GM19239 (cell line): ENCODE results near the gene FYCO1.
"Not testable (repeated sequence)": the region's sequence is repeated elsewhere in the genome, so short reads cannot be mapped to it uniquely, and the experiment has no call there.

Experiments used
- DNase-seq: peaks from one replicate; pipeline ENCODE4 v3.0.0; 2011; ENCODE audit warnings: low spot score; ENCODE audit not compliant: insufficient read length
- FAIRE-seq: peaks from 2 replicates; lab custom pipeline; 2011; peaks lifted over from hg19 to GRCh38; lab: Jason Lieb, UNC

FYCO1 gene

DNA sequence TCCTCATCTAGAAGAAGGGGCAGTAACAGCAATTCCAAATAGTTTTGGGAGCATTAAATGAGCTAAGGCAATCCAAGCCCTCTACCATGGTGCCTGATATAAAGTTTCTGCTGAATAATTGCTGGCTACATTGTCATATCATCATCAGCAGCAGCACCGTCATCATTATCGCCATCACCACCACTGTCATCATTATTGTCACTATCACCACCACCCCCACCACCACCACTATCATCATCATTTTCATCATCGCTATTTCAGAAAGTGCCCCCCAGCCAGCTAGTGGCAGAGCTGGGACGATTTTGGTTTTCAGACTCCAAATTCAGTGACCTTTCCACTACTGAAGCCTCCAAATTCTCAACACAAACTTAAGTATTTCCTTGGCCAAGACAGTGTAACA is 16.6 kb upstream of the FYCO1 start:
- DNase-seq (no peak), FAIRE-seq (no peak)

DNA sequence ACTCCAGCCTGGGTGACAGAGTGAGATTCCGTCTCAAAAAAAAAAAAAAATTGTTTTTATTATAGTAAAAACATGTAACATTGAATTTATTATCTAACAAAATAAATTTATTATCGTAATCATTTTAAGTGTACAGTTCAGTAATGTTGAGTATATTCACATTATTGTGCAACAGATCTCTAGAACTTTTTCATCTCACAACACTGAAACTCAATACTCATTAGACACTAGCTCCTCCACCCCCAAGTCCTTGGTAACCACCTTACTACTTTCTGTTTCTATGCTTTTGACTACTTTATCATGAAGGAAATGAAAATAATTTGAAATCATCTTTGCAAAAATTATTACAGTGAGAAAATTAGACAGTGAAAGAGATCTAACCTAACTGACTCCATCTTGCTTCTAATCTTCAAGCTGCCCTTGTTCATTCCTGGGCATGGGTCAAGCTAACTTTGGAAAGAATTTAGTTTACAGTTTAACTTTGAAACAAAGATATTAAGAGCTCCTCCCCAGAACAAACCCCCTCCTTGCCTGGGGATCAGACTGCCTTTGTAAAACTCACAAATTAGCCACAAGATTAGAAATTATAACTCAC is 15.0 kb upstream of the FYCO1 start:
- no peak for FAIRE-seq
- DNase-seq = no peak

DNA sequence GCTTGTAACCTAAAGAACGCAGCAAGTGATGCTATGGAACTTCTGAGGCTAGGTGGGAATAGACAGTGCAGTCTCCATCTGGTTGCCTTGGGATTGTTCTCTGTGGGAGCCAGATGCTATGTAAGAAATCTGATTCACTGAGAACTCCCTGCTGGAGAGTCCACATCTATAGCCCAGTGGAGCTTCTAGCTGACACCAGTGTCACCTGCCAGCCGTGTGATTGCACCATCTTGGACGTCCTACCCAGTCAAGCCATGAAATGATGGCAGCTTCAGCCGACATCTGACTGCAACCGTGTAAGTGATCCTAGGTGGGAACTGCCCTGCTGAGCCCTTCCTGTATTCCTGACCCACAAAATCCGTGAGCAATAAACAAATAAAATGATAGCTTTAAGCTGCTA is 12.4 kb upstream of the FYCO1 start:
- DNase-seq (no peak), FAIRE-seq (no peak)

DNA sequence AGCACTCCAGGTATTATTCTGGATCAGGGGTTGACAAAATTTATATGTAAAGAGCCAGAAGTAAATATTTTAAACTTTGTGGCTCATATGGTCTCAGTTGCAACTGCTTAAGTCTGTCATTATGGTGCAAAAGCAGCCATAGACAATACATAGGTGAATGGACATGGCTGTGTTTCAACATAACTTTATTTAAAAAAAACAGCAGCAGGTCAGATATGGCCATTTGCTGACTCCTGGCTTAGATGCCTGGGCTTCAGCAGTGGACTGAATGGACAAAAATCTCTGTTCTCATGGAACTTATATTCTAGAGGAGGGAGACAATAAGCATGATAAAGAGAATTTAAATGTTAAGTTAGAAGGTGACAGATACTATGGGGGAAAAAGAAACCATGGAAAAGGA is 11.7 kb upstream of the FYCO1 start:
- FAIRE-seq (no peak), DNase-seq (no peak)

DNA sequence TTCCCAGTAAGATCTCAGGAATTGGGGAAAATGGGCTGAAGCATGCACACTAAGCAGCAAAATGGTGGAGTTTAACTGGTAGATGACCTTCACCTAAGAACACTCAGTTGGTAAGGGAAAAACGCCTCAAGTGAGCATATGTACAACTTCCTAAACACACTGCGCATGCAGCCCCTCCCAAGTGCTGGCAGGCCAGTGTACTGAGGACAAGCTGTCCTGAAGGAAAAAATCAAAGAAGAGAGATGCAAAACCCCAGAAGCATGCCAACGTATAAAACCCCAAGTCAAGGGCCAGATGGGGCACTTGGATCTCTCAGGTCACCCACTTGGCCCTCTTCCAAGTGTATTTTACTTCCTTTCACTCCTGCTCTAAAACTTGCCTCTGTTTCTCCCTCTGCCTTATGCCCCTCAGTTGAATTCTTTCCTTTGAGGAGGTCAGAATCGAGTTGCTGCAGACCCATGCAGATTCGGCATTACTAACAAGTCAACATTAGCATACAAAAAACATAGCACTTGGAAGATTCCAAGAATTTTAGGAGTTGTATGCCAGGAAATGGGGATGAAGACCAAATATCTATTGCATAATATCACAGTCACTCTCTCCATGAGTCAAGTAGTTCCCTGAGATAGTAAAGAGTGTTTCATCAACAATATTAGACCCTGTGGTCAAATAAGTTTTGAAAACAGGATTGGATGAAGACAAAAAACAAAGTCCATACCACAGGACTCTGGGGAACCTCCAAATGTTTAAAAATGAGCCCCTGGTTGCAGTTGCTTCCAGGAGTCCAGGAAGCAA is 10.8 kb upstream of the FYCO1 start:
- FAIRE-seq (no peak), DNase-seq (no peak)

DNA sequence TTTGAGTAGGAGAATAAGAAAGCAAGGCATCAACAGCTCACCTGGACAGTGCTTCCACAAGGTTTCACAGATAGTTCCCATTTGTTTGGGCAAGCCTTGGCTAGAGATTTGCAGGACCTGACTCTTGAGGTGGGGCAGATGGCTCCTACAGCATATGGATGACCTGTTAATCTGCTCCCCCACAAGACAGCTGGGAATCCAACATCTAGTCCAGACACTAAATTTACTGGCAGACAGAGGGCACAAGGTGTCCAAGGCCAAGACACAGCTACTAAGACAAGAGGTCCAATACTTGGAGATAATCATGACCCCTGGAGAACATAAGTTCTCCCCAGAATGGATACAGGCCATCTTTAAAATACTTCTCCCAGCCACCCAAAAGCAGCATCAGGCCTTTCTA is 8.1 kb upstream of the FYCO1 start:
- not testable (repeated sequence) for FAIRE-seq, DNase-seq

DNA sequence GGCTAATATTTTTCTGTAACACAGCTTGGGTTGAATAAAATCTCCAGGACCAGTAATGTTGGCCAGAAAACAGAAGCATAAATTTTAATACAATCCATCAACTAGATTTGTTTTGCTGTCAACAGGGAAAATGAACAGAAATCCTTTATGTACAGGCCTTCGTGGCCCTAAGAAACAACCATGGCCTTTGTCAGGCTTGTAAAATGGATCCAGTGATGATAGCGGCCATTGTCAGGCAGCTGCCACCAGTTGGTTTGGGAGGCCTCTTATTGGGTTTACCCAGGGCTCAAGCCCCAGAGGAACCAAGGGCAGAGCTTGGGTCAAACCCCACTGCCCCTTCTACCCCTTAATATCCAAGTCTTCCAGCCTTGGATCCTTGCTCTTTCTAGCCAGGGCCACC is 5.6 kb upstream of the FYCO1 start:
- no peak for FAIRE-seq
- DNase-seq = no peak

DNA sequence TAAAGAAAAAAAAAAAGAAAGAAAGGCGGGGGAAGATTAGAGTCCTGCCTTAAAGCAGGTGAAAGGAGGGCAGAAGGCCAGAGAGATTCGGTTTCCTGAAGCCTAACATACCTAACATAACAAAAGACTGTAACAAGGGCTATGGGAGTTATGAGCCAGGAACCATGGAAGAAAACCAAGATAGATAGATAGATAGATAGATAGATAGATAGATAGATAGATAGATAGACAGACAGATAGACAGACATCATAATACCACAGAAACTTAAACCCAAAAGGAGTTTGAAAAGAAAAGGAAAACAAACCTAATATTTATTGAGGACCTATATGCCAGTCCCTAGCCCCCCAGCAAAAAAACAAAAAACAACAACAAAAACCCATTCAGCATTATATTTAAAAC is 2.3 kb upstream of the FYCO1 start:
- no peak for FAIRE-seq
- no peak for DNase-seq

DNA sequence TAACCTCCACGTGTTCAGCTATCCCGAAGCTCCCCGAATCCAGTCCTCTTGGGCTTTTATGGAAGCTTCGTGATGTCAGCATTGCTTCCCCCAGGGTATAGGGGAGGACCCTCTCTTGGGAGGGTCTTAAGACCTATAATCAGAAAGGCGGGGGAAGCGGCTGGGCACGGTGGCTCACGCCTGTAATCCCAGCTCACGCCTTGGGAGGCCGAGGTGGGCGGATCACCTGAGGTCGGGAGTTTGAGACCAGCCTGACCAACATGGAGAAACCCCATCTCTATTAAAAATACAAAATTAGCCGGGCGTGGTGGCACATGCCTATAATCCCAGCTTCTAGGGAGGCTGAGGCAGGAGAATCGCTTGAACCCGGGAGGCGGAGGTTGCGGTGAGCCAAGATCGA is 1.9 kb upstream of the FYCO1 start:
- FAIRE-seq, DNase-seq: not testable (repeated sequence)

DNA sequence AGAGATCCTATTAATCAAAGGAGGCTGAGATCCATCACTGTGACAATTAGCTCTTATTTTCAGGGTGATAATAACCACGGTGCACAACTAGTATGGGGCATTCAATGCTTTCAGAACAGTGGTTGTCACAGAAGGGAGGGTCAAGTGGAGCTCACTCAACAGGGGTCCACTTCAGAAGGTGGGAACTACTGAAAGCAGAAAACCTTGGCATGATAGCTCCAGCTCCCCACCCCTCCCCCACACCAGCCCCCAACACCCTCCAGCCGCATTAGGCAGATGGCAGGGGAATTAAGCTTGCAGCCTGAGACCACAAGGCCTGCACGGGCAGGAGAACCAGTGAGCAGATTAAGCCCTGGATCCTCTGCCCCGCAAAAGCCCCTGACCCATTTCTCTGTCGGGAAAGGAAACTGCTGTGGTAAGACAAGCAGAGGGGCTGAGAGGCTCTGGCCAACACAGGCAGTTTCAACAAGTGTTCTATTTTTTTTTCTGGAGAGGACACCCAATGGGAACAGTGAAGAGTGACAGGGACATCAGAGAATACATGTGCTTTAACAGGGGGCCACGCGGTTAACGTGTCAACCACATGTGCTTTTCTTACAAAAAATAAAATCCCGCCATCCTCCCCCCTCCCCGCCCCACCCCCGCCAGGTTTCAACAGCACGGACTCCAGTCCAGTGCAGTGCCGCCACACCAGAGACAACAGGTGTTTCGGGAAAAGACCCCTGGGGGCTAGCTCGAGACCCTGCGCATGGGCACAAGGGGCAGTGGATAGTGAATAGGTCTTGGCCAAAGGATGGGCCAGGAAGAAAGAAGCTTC is 997 bp downstream of the FYCO1 start:
- DNase-seq (peak; percentile 44), FAIRE-seq (peak; percentile 58)

DNA sequence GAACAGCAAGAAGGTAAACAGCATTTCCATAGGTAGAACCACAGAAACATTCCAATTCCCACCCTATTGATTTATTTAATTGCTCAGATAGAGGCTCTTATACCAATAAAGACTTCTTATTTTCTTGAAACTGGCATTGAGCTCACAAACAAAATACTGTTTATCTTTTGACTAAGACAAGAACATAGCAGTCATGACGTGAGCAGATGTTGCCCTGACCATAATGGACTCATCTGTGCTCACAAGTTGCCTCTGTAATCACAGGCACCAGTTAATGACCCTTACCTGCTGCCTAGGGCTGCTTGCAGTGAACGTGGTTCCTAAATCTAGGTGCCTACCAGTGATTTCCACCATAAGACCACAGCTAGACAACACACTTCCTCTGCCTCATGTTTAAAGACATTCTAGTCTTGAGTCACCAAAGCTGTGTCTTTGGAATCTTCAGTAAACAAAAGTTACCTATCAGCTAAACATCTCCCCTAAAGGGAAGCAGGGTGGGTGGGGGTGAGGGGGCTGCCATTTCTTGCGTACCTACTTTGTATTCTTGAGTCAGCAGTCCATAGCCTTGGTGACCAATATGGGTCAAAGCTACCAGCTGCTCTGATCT is 2.1 kb downstream of the FYCO1 start:
- DNase-seq (no peak), FAIRE-seq (peak; percentile 26)

DNA sequence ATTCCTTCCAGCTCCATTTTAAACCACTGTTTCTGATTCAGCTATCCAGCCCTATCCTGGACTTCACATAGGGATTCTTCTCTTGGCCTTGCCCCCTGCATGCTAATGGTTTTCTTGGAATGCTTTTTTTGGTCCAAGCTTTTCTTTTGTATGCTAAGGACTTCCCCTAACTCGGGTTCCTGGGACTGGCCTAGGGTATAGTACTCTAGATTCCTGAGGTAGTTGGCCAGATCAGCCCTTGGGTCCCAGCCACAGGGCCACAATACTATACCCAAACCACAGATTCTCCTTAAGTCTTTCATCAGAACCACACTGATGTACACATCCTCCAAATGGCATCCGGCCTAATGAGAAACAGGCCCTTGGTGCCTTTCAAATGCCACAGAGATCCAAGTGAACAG is 2.8 kb downstream of the FYCO1 start:
- DNase-seq = no peak
- FAIRE-seq = peak; percentile 14

DNA sequence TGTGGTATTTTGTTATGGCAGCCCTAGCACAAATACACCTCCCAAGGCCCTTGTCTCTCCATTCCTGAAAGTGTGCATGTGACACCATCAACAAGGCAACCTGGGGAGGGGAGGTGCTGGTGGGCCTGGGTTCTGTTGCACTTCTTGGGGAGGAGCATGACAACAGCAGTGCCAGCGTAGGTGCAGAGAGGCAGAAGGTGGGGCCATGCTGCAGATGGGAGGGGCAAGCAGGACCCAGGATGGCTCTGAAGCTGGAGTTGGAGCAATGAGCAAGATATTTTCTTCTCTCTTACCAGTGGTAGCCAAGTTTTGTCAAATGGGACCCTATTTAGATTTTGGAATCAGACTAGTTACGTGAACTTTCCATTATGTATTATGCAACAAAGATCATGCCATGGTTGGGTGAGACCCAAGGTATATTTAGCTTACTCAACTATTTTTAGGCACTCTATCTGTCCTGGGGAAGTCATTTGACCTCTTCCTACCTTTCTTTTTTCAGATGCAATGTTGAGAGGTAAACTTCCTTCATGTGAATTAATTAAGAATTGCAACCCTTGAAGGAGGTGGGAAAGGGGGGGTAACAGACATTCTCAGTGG is 3.4 kb downstream of the FYCO1 start:
- FAIRE-seq = no peak
- DNase-seq = no peak

DNA sequence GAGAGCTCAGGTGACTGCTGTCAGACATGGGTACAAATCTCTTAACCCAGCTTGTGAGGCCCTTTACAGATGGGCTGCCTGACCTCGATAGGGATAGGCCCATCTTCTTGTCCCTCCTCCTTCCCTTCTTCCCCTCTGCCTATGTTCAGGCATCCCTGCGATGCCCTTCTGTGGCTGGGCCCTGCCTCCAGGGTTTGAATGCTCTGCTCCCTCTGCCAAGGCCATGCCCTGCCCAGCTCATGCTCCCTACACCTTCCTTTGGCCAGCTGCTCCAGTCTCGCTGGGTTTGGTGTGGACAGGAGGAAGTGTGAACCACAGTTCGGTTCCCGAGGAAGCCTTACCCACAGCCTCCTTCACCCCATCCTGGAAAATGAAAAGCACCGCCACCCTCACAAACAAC is 4.3 kb downstream of the FYCO1 start:
- no peak for FAIRE-seq

DNA sequence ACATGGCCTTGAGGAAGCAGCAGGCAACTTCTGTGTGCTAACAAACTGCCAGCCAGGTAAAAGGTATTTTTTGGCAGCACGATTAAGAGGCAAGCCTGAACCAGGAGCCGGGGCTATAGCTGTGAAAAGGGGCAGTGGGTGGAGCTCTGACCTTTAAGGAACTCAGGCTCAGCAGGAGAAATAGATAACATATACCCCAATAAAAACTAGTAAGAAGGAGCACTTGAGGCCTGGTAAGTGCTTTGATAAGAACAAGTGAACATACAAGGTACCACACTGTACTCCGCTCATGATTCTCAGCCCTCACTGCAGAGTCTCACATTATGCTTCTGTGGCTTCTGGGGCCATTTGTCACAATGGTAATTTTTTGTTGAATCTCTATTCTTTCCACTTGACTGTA is 5.4 kb downstream of the FYCO1 start:
- no peak for DNase-seq
- FAIRE-seq = peak; percentile 40

More for the DNA sequence above, 4.3 kb downstream of the FYCO1 start:
- DNase-seq = no peak

DNA sequence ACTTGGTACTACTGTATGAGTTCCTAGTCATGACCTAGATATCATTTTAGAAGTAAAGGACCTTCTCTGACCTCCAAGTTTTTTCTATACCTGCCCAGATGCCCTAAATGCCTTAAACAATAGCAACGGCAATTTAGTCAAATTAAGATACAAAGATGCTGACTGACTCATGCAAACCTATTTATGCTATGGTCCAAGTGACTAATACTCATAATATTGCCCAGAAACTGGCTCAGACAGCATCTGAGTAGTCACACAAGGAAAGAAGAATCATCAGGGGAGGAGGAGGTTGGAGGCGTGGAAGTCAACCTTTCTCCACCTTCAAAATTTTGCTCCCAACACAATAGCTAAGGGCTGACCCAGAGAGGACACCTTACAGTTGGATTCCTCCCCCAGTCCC is 6.8 kb downstream of the FYCO1 start:
- FAIRE-seq = no peak
- DNase-seq = no peak

DNA sequence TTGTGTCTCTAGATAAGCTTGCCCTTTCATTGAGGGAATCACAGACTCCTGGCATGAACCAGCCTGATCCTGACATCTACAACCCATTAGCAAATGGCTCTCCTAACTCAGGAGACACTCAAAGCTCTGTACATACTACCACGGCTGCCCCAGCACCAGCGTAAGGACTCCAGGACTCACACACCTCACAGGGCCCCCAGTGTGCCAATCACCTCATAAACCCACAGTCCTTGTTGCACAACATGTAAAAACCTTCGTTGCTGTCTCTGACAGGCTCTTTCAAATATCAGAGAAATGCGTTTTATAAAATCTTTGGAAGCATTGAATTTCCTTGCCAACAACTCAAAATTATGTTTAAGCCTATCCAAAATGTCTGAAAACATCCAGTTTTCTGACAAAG is 7.3 kb downstream of the FYCO1 start:
- no peak for DNase-seq
- FAIRE-seq = no peak

DNA sequence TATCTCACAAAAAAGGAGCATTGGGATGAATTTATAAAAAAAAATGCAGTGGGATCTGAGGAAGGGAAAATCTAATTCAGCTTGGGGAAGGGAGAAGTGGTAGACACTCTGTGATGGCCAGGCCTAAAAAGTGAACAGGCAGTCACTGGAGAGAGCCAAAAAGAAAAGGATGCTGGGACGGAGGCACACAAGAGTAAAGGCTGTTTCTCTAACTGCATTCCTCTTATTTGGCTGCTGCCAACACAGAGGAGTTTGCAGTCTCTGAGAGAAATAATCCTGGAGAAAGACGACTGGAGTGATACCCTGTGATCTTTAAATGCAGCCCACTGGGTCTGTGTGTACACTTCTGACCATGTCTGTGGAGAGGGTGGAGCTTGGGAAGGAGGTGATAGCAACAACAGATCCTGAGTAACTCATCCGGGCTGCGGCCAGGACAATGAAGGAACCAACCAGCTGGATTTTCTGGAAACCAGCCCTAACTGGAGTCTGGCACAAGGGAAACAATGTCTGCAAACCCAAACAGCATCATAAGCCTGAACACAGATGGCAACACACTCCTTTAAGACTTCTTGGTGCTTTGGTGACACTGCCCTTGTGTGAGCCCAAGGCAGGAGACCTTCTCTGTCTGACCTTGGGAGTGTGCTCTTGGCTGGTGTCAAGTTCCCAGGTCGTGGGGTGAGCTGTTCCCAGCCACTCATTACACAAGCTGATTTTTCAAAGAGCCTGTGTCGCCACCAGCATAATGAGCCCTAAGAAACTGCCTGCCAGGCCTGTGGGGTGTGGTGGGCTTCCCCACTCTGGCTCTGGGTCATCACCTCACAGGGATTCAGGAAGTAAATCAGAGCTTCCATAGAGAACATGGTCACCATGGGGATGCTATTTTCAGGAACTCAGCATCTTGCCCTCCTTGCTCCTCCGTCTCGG is 8.0 kb downstream of the FYCO1 start:
- DNase-seq (no peak), FAIRE-seq (no peak)

DNA sequence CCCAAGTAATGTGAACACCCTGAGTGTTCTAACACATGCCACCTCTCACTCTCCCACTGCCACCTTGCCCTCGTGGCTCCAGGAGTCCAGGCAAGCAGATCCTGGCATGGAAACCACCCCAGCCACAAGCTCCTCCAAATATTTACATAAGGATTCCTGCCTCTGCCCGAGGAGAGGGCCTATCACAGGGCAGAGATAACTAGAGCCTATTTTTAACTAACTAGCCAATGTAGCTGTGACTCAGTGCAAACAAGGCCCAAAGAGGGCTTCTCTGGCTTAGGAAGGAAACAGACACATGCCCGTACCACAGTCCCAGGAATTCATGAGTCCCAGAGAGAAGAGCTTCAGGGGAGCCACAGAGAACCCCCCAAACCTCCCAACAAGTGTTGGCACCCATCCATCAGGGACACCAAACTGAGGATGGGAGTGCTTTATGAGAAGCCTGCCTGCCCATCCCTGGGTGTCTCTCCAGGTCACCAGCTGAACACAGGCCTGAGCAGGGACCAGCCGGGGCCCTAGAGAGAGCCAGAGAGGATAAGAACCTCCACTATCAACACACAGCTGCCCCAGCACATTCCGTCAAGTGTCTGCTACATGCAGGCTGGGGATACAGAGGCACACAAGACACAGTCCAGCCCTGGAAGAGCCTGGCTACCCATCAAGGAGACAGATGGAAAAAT is 9.2 kb downstream of the FYCO1 start:
- DNase-seq = no peak
- no peak for FAIRE-seq
